SK-N-DZ (cell line): ENCODE measurements around the gene PPP1R12B.
A peak's percentile ranks its signal among the peaks of the same experiment; 100 is the strongest.
"Not testable (repeated sequence)": the region's sequence is repeated elsewhere in the genome, so short reads cannot be mapped to it uniquely, and the experiment has no call there.

Experiments
- DNase-seq: peaks from one replicate; pipeline ENCODE4 v3.0.0-alpha.2; 2015; ENCODE audit warnings: low spot score

PPP1R12B gene

DNA sequence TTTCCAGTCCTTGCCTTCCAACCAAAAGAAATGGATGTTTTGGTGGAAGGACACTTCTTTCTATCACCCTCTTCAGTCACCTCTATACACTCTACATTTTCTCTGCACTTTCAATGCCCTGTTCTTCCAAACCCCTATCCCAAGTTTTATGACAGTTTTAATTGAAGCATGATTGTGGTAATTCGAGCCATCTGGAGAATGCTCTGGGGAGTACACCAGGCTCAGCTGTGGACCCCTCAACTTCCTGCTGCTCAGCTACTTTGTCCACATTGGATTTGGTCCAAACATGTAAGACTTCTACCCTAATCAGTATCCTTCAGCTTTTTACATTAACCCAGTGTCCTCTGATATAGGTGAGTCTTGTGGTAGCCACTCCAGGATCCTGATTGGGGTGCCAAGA lies 232.1 kb downstream of the PPP1R12B start:
- no peak for DNase-seq

- not testable (repeated sequence) for DNase-seq
These were observed 233.9 kb downstream of the PPP1R12B start for GRCh38 chr1:202582350-202582749.

GRCh38 chr1:202584707-202585589 lies 236.4 kb downstream of the PPP1R12B start:
- no peak for DNase-seq

GRCh38 chr1:202585590-202585933 lies 237.1 kb downstream of the PPP1R12B start:
- no peak for DNase-seq

- DNase-seq, result no peak
These were observed 237.7 kb downstream of the PPP1R12B start for GRCh38 chr1:202586018-202586821.

- no peak for DNase-seq
These were observed 238.4 kb downstream of the PPP1R12B start for GRCh38 chr1:202586871-202587270.

GRCh38 chr1:202587859-202588485 lies 239.5 kb downstream of the PPP1R12B start:
- no peak for DNase-seq

DNA sequence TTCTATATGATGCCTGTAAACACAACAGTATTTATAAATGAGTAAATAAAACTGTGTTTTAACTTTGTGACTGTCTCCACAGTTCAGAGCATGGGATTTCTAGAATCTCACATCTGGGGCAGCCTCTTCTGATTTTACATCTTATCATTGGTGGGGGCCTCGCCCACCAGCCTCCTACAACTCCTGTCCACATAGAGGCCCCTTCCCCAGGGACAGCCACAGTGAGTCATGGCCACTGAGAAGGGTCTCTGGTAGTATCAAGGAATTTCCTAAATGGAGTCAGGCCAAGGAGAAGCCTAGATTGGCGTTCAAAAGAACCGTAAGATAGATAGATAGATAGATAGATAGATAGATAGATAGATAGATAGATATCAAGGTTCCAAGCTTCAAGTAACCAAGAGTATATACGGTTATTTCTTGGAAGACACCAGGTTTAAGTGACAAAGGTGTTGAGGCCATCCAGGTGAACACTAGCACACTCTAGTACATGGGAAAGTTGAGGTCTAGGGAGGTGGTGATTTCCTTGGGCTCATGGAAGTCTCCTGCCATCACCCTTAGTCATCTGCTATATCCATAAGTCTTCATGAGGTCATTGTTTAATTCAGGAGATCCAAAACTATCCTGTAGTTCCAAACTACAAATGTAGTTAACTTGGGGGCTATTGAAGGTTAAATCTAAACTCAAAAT lies 240.1 kb downstream of the PPP1R12B start:
- no peak for DNase-seq

DNA sequence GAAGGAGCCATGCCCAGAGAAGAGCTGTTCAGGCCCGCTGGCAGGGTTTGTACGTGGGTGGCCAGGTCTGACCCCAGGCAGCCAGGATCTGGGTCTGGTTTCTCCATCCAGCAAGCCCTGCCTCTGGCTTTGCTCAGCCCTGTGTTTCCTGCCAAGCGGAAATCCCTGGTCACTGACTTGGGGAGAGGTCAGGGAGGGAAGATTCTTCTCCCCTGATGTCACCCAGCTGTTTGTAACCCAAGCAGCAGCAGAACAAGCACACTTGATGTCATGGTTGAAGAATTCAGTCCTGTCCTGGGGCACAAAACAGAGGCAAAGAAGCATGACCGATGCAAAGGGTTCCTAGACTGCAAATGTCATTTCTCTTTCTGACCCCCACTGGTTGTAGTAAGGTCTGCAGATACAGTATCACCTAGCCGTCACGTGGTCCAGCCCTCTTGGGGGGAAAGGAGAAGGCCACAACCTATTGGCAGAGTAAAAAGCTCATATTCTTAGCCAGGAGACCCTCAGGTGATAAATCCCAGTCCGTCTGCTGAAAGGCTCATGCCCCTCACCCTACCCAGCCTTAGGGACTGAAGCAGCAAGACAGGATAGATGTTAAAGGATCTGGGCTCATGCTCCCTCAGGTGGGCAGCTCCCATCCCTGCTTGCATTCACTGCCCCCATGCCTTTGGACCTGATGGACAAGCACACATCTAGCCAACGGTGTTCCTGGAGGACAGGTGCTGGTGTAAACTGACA lies 240.9 kb downstream of the PPP1R12B start:
- DNase-seq, result no peak

GRCh38 chr1:202590126-202590525 lies 241.6 kb downstream of the PPP1R12B start:
- DNase-seq, result no peak

DNA sequence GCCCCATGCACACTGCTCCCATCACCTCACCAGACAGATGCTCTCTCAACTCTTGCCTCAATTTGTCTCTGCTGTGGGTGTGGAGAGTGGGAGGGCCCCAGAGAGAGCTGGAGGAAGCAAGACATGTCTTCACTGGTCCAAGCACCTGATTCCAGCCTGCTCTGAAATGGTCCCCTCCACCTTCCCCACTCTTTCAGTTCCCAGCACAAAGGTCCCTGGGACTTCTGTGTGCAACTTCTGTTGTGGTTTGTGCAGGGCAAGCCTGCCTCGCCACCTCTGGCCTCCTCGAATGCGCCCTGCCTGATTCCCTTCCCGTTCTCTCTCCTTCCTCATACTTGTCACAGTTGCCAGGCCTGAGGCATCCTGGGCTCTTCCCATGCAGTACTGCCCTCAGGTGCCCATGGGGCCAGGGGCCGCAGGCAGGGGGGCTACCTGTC lies 242.5 kb downstream of the PPP1R12B start:
- DNase-seq, result no peak

DNA sequence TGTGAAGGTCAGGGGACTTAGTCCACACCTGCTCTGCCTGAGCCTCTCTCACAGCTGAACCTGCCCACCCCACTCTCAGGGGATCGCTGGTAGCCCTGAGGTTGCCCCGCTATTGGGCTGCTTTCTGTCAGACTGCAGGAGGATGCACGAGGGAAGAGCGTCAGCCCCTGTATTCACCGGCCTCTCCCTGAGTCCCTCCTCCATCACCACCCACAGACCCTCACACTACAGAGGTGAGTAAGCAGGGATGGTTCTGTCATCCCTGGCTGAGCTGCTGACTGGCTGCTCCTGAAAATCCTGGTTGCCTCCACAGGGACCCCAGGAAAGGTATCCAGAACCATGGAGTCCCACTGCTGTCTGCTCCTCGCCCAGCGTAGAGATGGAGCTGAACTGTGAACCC lies 243.0 kb downstream of the PPP1R12B start:
- no peak for DNase-seq

DNA sequence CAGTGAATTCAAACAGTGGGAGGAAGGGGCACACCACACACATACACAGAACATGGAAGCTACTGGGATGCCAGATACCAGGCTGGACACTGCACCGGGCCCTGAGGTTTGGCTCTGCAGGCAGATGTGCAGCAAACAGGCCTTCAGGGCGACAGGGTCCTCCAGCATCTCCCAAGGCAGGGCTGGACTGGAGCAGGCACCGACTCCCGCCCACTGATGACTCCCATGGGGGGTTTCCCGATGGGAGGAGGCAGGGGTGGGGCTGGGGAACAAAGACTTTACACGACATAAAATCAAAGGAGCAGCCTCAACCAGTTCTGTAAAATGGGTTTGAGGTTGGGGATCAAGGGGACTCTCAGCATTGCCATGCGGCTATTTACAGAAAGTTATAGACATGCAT lies 243.6 kb downstream of the PPP1R12B start:
- DNase-seq, result no peak

- no peak for DNase-seq
These were observed 245.3 kb downstream of the PPP1R12B start for GRCh38 chr1:202593845-202594244.

- DNase-seq, result no peak
These were observed 248.1 kb downstream of the PPP1R12B start for GRCh38 chr1:202596638-202597037.

- no peak for DNase-seq
These were observed 248.7 kb downstream of the PPP1R12B start for GRCh38 chr1:202597090-202597761.

DNA sequence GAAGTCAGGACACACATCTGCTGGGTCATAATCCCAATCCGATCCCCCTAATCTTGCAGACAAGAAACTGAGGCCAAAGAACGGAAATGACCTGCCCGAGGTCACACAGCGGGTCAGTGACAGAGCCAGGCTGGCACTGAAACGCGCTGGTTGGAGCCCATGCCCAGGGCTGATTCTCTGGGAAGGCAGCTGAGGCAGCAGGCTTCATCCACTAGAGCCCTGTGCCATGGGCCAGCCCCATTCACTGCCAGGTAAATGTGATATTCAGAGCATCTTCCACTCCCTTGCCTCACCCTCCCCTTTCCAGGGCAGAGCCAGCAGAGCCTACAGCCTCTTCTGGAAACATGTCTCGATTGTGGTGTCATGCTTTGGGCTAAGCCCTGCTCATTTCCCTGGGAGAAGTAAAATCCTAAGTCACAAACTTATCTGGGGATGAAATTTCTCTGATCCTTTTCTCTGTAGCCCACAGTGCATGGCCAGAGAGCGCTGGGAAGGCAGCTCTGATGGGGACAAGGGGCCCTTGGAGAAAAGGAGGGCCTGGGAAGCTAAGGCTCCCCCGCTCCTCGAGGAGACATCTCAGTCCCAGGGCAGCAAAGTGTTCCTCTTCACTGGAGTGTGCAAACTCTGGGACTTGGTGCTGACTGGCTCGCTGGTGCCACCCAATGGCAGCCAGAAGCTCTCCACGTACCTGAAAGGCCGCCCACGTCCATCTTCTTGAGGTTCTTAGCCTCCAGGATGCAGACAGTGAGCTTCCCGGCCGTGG lies 251.4 kb downstream of the PPP1R12B start:
- peak; percentile 60 for DNase-seq

DNA sequence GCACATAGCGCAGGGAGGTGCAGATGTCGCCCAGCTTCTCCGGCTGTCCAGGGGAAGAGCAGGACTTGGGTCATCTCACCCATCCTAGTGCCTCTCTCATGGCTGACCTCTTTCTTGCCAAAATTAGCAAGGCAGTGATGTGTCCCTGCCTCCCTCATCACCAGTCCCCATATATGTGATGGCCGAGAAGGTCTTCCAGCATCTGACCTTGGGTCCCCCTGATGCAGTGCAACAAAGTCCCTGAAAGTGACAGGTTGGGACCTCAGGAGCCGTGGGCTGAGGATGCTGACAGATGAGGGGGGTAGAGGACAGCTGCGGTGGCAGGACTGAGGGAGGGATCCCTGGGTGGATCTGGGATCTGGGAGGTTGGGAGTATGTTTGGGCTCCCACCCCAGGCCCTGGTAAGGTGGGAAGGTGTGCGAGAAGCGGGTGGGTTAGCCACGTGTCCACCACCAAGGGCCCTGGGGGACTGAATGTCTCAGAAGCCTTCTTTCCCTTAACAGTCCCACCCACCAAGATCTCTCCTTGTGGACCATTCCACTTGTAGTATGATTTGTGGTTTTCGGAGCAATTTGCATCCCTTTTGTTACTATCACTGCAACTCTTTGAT lies 252.0 kb downstream of the PPP1R12B start:
- DNase-seq, result no peak

GRCh38 chr1:202603435-202603834 lies 254.9 kb downstream of the PPP1R12B start:
- no peak for DNase-seq
